GM12801 (cell line): ENCODE measurements around the gene ZP1.

ENCODE experiments used
- CTCF ChIP-seq: IDR thresholded peaks from one replicate; pipeline ENCODE4 v1.5.1; 2011; ENCODE audit warnings: control low read depth; ENCODE audit not compliant: insufficient read length; ENCODE audit errors: extremely low read depth

Gene ZP1

GRCh38 chr11:60868682-60869450, 1.5 kb downstream of the ZP1 start:
- TF ChIP-seq CTCF, result no peak

GRCh38 chr11:60869451-60869825, 2.1 kb downstream of the ZP1 start:
- TF ChIP-seq CTCF, result no peak

- no peak for TF ChIP-seq CTCF
Observed at GRCh38 chr11:60870276-60870675, 2.9 kb downstream of the ZP1 start.

GRCh38 chr11:60870733-60871377, 3.5 kb downstream of the ZP1 start:
- TF ChIP-seq CTCF, result no peak

GRCh38 chr11:60871378-60872061, 4.2 kb downstream of the ZP1 start:
- TF ChIP-seq CTCF, result no peak

GRCh38 chr11:60872124-60872960, 5.0 kb downstream of the ZP1 start:
- no peak for TF ChIP-seq CTCF
